HAP-1 (cell line): Measurements from ENCODE around the gene MAN1B1.
"Not testable (repeated sequence)": the region's sequence is repeated elsewhere in the genome, so short reads cannot be mapped to it uniquely, and the experiment has no call there.

Experiments used
- DNase-seq, 2 experiments: peaks; one replicate each; pipeline ENCODE4 v3.0.0-alpha.2; 2016 to 2020; ENCODE audit warnings: low spot score in 2 of 2
- H3K27me3 ChIP-seq: fragments of 250-450 bp; sonication (Bioruptor Pico); 2 replicates; pipeline ENCODE4 v1.5.1; 2020; ENCODE audit warnings: low read depth, mild to moderate bottlenecking, moderate library complexity
- H3K36me3 ChIP-seq: fragments of 250-450 bp; sonication (Bioruptor Pico); replicated peaks from 2 replicates; pipeline ENCODE4 v1.5.1; 2020; ENCODE audit warnings: mild to moderate bottlenecking
- H3K4me1 ChIP-seq: fragments of 250-450 bp; sonication (Bioruptor Pico); 2 replicates; pipeline ENCODE4 v1.5.1; 2020; ENCODE audit warnings: mild to moderate bottlenecking
- H3K4me3 ChIP-seq: fragments of 250-450 bp; sonication (Bioruptor Pico); 2 replicates; pipeline ENCODE4 v1.5.1; 2020; ENCODE audit warnings: mild to moderate bottlenecking, moderate library complexity
- H3K9me3 ChIP-seq: fragments of 250-450 bp; sonication (Bioruptor Pico); 2 replicates; pipeline ENCODE4 v1.5.1; 2020; ENCODE audit warnings: mild to moderate bottlenecking, moderate library complexity
- in situ Hi-C: fragments of 300-500 bp; cut with MboI; formaldehyde crosslinking; loops from 3 replicates; pipeline ENCODE4 v1.14.3; 2020; ENCODE audit warnings: low sequenced_read_pairs, inconsistent platforms, mixed read lengths

MAN1B1 gene

GRCh38 chr9:137110911-137111787 lies 24.4 kb downstream of the MAN1B1 start:
- Histone ChIP-seq H3K27me3 (no peaks in the 10 kb centered on the region), H3K36me3 (peaks cover 59% of the 10 kb centered on the region), H3K4me1 (peaks cover 9% of the 10 kb centered on the region; the same call in 1 of the 2 replicates), H3K4me3 (no peak overlapping the region), H3K9me3 (no peaks in the 10 kb centered on the region)
- in situ Hi-C loops = no loop called here
- no peak for DNase-seq

- in situ Hi-C loops = no loop called here
- peaks cover 9% of the 10 kb centered on the region; the same call in 1 of the 2 replicates for H3K4me1 ChIP-seq
Measured at GRCh38 chr9:137111788-137112563, 25.2 kb downstream of the MAN1B1 start.

GRCh38 chr9:137112564-137113384 lies 26.0 kb downstream of the MAN1B1 start:
- no peaks in the 10 kb centered on the region for H3K9me3 ChIP-seq
- in situ Hi-C loops = no loop called here
- peaks cover 45% of the 10 kb centered on the region for H3K36me3 ChIP-seq
- no peak for DNase-seq
- peak overlapping the region; percentile 47 for H3K4me3 ChIP-seq
- no peaks in the 10 kb centered on the region for H3K27me3 ChIP-seq
- peaks cover 9% of the 10 kb centered on the region; the same call in 1 of the 2 replicates for H3K4me1 ChIP-seq

More at GRCh38 chr9:137111788-137112563, 25.2 kb downstream of the MAN1B1 start:
- H3K36me3 ChIP-seq = peaks cover 53% of the 10 kb centered on the region
- H3K27me3 ChIP-seq = no peaks in the 10 kb centered on the region
- no peak overlapping the region for H3K4me3 ChIP-seq
- DNase-seq = no peak
- no peaks in the 10 kb centered on the region for H3K9me3 ChIP-seq

GRCh38 chr9:137113385-137114159 lies 26.8 kb downstream of the MAN1B1 start:
- Histone ChIP-seq H3K4me1 (peaks cover 9% of the 10 kb centered on the region; the same call in 1 of the 2 replicates), H3K9me3 (no peaks in the 10 kb centered on the region), H3K4me3 (peak overlapping the region; percentile 47), H3K36me3 (peaks cover 37% of the 10 kb centered on the region), H3K27me3 (no peaks in the 10 kb centered on the region)
- in situ Hi-C loops = no loop called here
- no peak for DNase-seq

- peaks cover 9% of the 10 kb centered on the region; the same call in 1 of the 2 replicates for H3K4me1 ChIP-seq
- no peaks in the 10 kb centered on the region for H3K27me3 ChIP-seq
- peaks cover 30% of the 10 kb centered on the region for H3K36me3 ChIP-seq
- DNase-seq = no peak
- H3K4me3 ChIP-seq = peak overlapping the region; percentile 47
- in situ Hi-C loops = no loop called here
- H3K9me3 ChIP-seq = no peaks in the 10 kb centered on the region
Measured at GRCh38 chr9:137114220-137114612, 27.4 kb downstream of the MAN1B1 start.

- Histone ChIP-seq H3K4me1 (peaks cover 9% of the 10 kb centered on the region; the same call in 1 of the 2 replicates), H3K4me3 (peak within 1 kb of the TSS; percentile 47), H3K9me3 (no peaks in the 10 kb centered on the region), H3K36me3 (peaks cover 25% of the 10 kb centered on the region), H3K27me3 (no peaks in the 10 kb centered on the region)
- in situ Hi-C loops = no loop called here
- DNase-seq = peak; percentile 38 to 78
Measured at GRCh38 chr9:137114613-137115393, 28.0 kb downstream of the MAN1B1 start, which contains the start of gene DPP7. DPP7 (minus strand) TSS chr9:137114733; CDS start chr9:137114713, 20 bp downstream.

GRCh38 chr9:137115394-137116026 lies 28.7 kb downstream of the MAN1B1 start:
- no peak for DNase-seq
- Histone ChIP-seq H3K4me3 (peak overlapping the region; percentile 47), H3K36me3 (peaks cover 18% of the 10 kb centered on the region), H3K4me1 (peaks cover 9% of the 10 kb centered on the region; the same call in 1 of the 2 replicates), H3K27me3 (no peaks in the 10 kb centered on the region), H3K9me3 (no peaks in the 10 kb centered on the region)
- in situ Hi-C loops = no loop called here

- in situ Hi-C loops = no loop called here
- no peak overlapping the region for H3K4me3 ChIP-seq
- peaks cover 9% of the 10 kb centered on the region; the same call in 1 of the 2 replicates for H3K4me1 ChIP-seq
- H3K36me3 ChIP-seq = peaks cover 17% of the 10 kb centered on the region
- H3K27me3 ChIP-seq = no peaks in the 10 kb centered on the region
- no peak for DNase-seq
- H3K9me3 ChIP-seq = no peaks in the 10 kb centered on the region
Measured at GRCh38 chr9:137116027-137116507, 29.3 kb downstream of the MAN1B1 start.

GRCh38 chr9:137116728-137117127 lies 29.9 kb downstream of the MAN1B1 start:
- H3K4me1 ChIP-seq = peaks cover 9% of the 10 kb centered on the region; the same call in 1 of the 2 replicates
- no peaks in the 10 kb centered on the region for H3K27me3 ChIP-seq
- peaks cover 15% of the 10 kb centered on the region for H3K36me3 ChIP-seq
- in situ Hi-C loops = no loop called here
- no peaks in the 10 kb centered on the region for H3K9me3 ChIP-seq
- no peak for DNase-seq
- no peak overlapping the region for H3K4me3 ChIP-seq

- H3K27me3 ChIP-seq = no peaks in the 10 kb centered on the region
- peaks cover 14% of the 10 kb centered on the region for H3K4me1 ChIP-seq
- no peaks in the 10 kb centered on the region for H3K9me3 ChIP-seq
- in situ Hi-C loops = no loop called here
- H3K36me3 ChIP-seq = peaks cover 9% of the 10 kb centered on the region
- no peak for DNase-seq
- H3K4me3 ChIP-seq = no peak overlapping the region
Measured at GRCh38 chr9:137117269-137117731, 30.5 kb downstream of the MAN1B1 start.

GRCh38 chr9:137118092-137118603 lies 31.4 kb downstream of the MAN1B1 start:
- H3K4me3 ChIP-seq, H3K36me3 ChIP-seq, in situ Hi-C loops, DNase-seq, H3K27me3 ChIP-seq, H3K9me3 ChIP-seq: not testable (repeated sequence)
- peaks cover 21% of the 10 kb centered on the region for H3K4me1 ChIP-seq
